Stimulated activated naive CD4-positive, alpha-beta T cell (primary cell): Measurements from ENCODE around the gene COL26A1.

Experiments
- DNase-seq, 6 experiments: peaks; one replicate each; lab custom pipeline; 2025; lab: John Stamatoyannopoulos, UW

COL26A1 gene

GRCh38 chr7:101567230-101567629 lies 204.6 kb downstream of the COL26A1 start:
- no peak for DNase-seq

GRCh38 chr7:101572156-101572555 lies 209.5 kb downstream of the COL26A1 start:
- DNase-seq: no peak

GRCh38 chr7:101575168-101575567 lies 212.5 kb downstream of the COL26A1 start:
- no peak for DNase-seq

- DNase-seq: no peak
Observed at GRCh38 chr7:101575721-101576120, 213.0 kb downstream of the COL26A1 start.

- no peak for DNase-seq
Observed at GRCh38 chr7:101576998-101577397, 214.3 kb downstream of the COL26A1 start.

- no peak for DNase-seq
Observed at GRCh38 chr7:101578552-101578951, 215.9 kb downstream of the COL26A1 start.

- no peak for DNase-seq
Observed at GRCh38 chr7:101580596-101580995, 217.9 kb downstream of the COL26A1 start.

GRCh38 chr7:101581891-101582290 lies 219.2 kb downstream of the COL26A1 start:
- DNase-seq: no peak

GRCh38 chr7:101582971-101583370 lies 220.3 kb downstream of the COL26A1 start:
- no peak for DNase-seq

- no peak for DNase-seq
Observed at GRCh38 chr7:101586078-101586905, 223.6 kb downstream of the COL26A1 start.

GRCh38 chr7:101586906-101587677 lies 224.4 kb downstream of the COL26A1 start:
- no peak for DNase-seq

GRCh38 chr7:101588131-101588935 lies 225.7 kb downstream of the COL26A1 start:
- DNase-seq: no peak

- DNase-seq: no peak
Observed at GRCh38 chr7:101589052-101589451, 226.4 kb downstream of the COL26A1 start.

GRCh38 chr7:101589976-101590662 lies 227.4 kb downstream of the COL26A1 start:
- DNase-seq: no peak

GRCh38 chr7:101590663-101591435 lies 228.2 kb downstream of the COL26A1 start:
- no peak for DNase-seq

GRCh38 chr7:101591504-101591903 lies 228.8 kb downstream of the COL26A1 start:
- no peak for DNase-seq

GRCh38 chr7:101593556-101593955 lies 230.9 kb downstream of the COL26A1 start:
- no peak for DNase-seq

- DNase-seq: no peak
Observed at GRCh38 chr7:101594790-101595189, 232.1 kb downstream of the COL26A1 start.

- DNase-seq: no peak
Observed at GRCh38 chr7:101595246-101595645, 232.6 kb downstream of the COL26A1 start.

- DNase-seq: no peak
Observed at GRCh38 chr7:101595766-101596537, 233.3 kb downstream of the COL26A1 start.
